Activated CD8-positive, alpha-beta T cell treated with anti-CD3 and anti-CD28 coated beads for 36 hours (primary cell): Measurements from ENCODE around the gene SCOC. TPM values are rescaled to one million over a fixed set of nuclear protein-coding genes. Genes with fewer than 3 reads are reported as not detected.

Experiments used
- ATAC-seq: fragments of 200-7000 bp; cut with Tn5 transposase; one replicate; pipeline ENCODE4 v1.10.0; 2021; ENCODE audit warnings: mild to moderate bottlenecking, moderate library complexity
- CTCF ChIA-PET: fragments of 350-600 bp; sonication (Branson Sonifier 250); formaldehyde crosslinking; loops from one replicate; lab custom pipeline; 2021; ENCODE audit warnings: antibody characterized with exemption; lab: Charles Lee
- POLR2A ChIA-PET: fragments of 350-600 bp; sonication (Branson Sonifier 250); formaldehyde crosslinking; loops from one replicate; lab custom pipeline; 2021; ENCODE audit warnings: antibody characterized with exemption; lab: Charles Lee
- DNase-seq: peaks from one replicate; pipeline ENCODE4 v3.0.0-alpha.2; 2020
- H3K27ac Mint-ChIP-seq: one replicate; pipeline ENCODE4 v1.8.0; 2021; ENCODE audit warnings: mild to moderate bottlenecking, mixed read lengths
- H3K27me3 Mint-ChIP-seq: one replicate; pipeline ENCODE4 v1.8.0; 2021; ENCODE audit warnings: mixed read lengths
- H3K36me3 Mint-ChIP-seq: one replicate; pipeline ENCODE4 v1.8.0; 2021; ENCODE audit warnings: low read depth, mixed read lengths
- H3K4me1 Mint-ChIP-seq: one replicate; pipeline ENCODE4 v1.8.0; 2021; ENCODE audit warnings: low read depth, mixed read lengths
- H3K4me3 Mint-ChIP-seq: one replicate; pipeline ENCODE4 v1.8.0; 2021; ENCODE audit warnings: mild to moderate bottlenecking, moderate library complexity, mixed read lengths
- H3K9me3 Mint-ChIP-seq: one replicate; pipeline ENCODE4 v1.8.0; 2021; ENCODE audit warnings: mixed read lengths
- CTCF ChIP-seq: fragments of 200-600 bp; IDR thresholded peaks from one replicate; pipeline ENCODE4 v1.8.0; 2022; ENCODE audit warnings: antibody characterized with exemption, mild to moderate bottlenecking
- intact Hi-C: fragments of 100-400 bp; cut with micrococcal nuclease; formaldehyde crosslinking; loops from one replicate; pipeline ENCODE4 v1.10.0; 2022
- total RNA-seq, 2 experiments: library from RNA; stranded (reverse); gene quantifications; one replicate each; pipeline ENCODE4 v1.2.3, GENCODE V29; 2021

SCOC gene
- 10 to 100 TPM; 44.6 to 44.7 TPM for total RNA-seq

GRCh38 chr4:140373328-140374129, at the start of gene SCOC:
Gene SCOC (plus strand): TSS chr4:140373646. CDS start chr4:140379171, 5,525 bp downstream.
- no peaks in the 10 kb centered on the region for H3K9me3 Mint-ChIP-seq
- no peaks in the 10 kb centered on the region for H3K27me3 Mint-ChIP-seq
- ChIA-PET POLR2A (interaction anchor here (2.1 kb wide), 1 partner anchor 10 kb away, joined by 6 read pairs; no protein-coding TSS in a partner anchor), CTCF (interaction anchor here (0.7 to 6.2 kb wide), 13 partner anchors 9 to 716 kb away, joined by 3 to 64 read pairs (median 5); partner anchors contain the start of genes CLGN and ELMOD2)
- peak within 1 kb of the TSS; percentile 67 for H3K27ac Mint-ChIP-seq
- peak; percentile 97 for ATAC-seq
- intact Hi-C loops: no loop called here
- peak; percentile 99 for DNase-seq
- H3K4me1 Mint-ChIP-seq: peaks cover 39% of the 10 kb centered on the region
- H3K36me3 Mint-ChIP-seq: peaks cover 2% of the 10 kb centered on the region
- H3K4me3 Mint-ChIP-seq: no peak within 1 kb of the TSS
- TF ChIP-seq CTCF: no peak

- intact Hi-C loops: no loop called here
Observed at GRCh38 chr4:140326395-140326993, 47.0 kb upstream of the SCOC start.

GRCh38 chr4:140330311-140330900, 43.0 kb upstream of the SCOC start:
- no peak for DNase-seq
- CTCF ChIA-PET: interaction anchor here (0.8 to 3.8 kb wide), 9 partner anchors 22 to 309 kb away, joined by 3 to 22 read pairs (median 3); partner anchors contain the start of gene SCOC

More at GRCh38 chr4:140326395-140326993, 47.0 kb upstream of the SCOC start:
- Mint-ChIP-seq H3K4me1 (peaks cover 3% of the 10 kb centered on the region), H3K27me3 (no peaks in the 10 kb centered on the region), H3K36me3 (no peaks in the 10 kb centered on the region), H3K9me3 (no peaks in the 10 kb centered on the region), H3K4me3 (no peak overlapping the region), H3K27ac (no peak overlapping the region)
- peak; percentile 18 for DNase-seq
- ChIA-PET POLR2A (no interaction called here), CTCF (interaction anchor here (0.7 to 1.5 kb wide), 5 partner anchors 10 to 380 kb away, joined by 3 to 5 read pairs (median 4); no protein-coding TSS in a partner anchor)
- TF ChIP-seq CTCF: peak; percentile 35
- ATAC-seq: peak; percentile 49

GRCh38 chr4:140331245-140331644, 42.2 kb upstream of the SCOC start:
- ATAC-seq: no peak
- intact Hi-C loops: no loop called here
- no peak overlapping the region for H3K4me3 Mint-ChIP-seq
- POLR2A ChIA-PET: no interaction called here
- CTCF ChIA-PET: interaction anchor here (1.0 to 3.8 kb wide), 3 partner anchors 28 to 193 kb away, joined by 3 to 22 read pairs (median 3); no protein-coding TSS in a partner anchor
- no peak for TF ChIP-seq CTCF
- no peaks in the 10 kb centered on the region for H3K36me3 Mint-ChIP-seq
- H3K9me3 Mint-ChIP-seq: no peaks in the 10 kb centered on the region
- no peak overlapping the region for H3K27ac Mint-ChIP-seq
- DNase-seq: no peak
- peaks cover 3% of the 10 kb centered on the region for H3K4me1 Mint-ChIP-seq
- H3K27me3 Mint-ChIP-seq: no peaks in the 10 kb centered on the region

More at GRCh38 chr4:140330311-140330900, 43.0 kb upstream of the SCOC start:
- ATAC-seq: no peak
- no peaks in the 10 kb centered on the region for H3K9me3 Mint-ChIP-seq
- H3K4me1 Mint-ChIP-seq: peaks cover 3% of the 10 kb centered on the region
- no peaks in the 10 kb centered on the region for H3K36me3 Mint-ChIP-seq
- no peaks in the 10 kb centered on the region for H3K27me3 Mint-ChIP-seq
- TF ChIP-seq CTCF: no peak
- no peak overlapping the region for H3K27ac Mint-ChIP-seq
- POLR2A ChIA-PET: no interaction called here
- H3K4me3 Mint-ChIP-seq: no peak overlapping the region
- intact Hi-C loops: no loop called here
